Effector CD4-positive, alpha-beta T cell (primary cell): Measurements from ENCODE around the gene SRRM3. TPM values are rescaled to one million over a fixed set of nuclear protein-coding genes. Genes with fewer than 3 reads are reported as not detected.
"Not testable (repeated sequence)": the region's sequence is repeated elsewhere in the genome, so short reads cannot be mapped to it uniquely, and the experiment has no call there.

ENCODE experiments used
- DNase-seq: peaks from one replicate; pipeline ENCODE4 v3.0.0-alpha.2; 2020
- total RNA-seq: gene quantifications from one replicate; lab custom pipeline; 2026; lab: John Stamatoyannopoulos, UW

SRRM3 gene, protein sequence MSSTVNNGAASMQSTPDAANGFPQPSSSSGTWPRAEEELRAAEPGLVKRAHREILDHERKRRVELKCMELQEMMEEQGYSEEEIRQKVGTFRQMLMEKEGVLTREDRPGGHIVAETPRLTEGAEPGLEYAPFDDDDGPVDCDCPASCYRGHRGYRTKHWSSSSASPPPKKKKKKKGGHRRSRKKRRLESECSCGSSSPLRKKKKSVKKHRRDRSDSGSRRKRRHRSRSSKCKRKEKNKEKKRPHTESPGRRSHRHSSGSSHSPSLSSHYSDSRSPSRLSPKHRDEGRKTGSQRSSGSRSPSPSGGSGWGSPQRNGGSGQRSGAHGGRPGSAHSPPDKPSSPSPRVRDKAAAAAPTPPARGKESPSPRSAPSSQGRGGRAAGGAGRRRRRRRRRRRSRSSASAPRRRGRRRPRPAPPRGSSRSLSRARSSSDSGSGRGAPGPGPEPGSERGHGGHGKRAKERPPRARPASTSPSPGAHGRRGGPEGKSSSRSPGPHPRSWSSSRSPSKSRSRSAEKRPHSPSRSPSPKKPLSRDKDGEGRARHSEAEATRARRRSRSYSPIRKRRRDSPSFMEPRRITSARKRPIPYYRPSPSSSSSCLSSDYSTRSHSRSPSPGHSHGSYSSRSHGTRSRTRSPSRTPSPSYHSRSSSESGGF
- total RNA-seq: not detected

DNA sequence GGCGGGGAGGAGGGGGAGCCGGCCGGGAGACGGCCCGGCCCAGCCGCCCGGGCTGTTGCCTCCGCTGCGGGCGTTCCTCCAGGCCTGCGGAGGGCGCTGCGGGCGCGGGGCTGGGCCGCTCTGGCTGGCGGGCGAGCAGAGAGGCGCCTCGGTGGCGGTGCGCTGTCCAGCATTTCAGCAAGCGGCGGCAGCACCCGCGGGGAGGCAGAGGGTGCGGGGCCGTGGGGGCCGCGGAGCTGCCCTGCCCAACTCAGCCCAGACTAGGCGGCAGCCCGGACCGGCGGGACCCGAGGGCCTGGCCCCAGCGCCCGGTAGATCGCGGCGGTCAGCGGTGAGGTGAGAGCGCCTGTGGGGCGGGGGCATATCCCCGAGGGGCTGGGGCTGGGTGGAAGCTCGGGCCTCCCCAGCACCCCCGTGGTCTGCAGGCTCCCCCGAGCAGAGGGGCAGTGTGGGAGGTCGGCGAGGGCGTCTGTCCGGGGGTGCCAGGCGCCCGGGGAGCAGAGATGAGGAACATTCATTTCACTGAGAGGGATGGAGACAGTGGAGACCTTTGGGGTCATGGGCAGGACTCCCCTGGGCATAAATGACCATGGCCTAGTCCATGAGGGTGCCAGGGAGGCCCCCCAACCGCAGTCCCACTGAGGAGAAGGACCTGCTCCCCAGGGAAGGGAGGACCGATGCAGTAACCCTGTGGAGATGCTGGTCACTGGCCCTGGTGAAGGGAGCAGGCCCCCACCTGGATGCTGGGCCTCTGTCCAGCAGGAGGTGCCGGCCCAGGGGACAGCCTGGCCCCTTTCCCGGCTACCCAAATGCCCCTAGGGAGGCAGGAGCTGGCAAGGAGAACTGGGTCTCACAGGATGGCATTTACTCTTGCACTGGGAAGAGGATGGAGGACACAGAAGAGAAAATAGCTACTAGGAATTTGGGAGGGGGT lies at the start of gene SRRM3:
Gene SRRM3, plus strand, starts transcription at position 165 of the 934 bp plus-strand sequence. CDS start 33,171 bp downstream, outside the sequence.
- DNase-seq: peak; percentile 77

DNA sequence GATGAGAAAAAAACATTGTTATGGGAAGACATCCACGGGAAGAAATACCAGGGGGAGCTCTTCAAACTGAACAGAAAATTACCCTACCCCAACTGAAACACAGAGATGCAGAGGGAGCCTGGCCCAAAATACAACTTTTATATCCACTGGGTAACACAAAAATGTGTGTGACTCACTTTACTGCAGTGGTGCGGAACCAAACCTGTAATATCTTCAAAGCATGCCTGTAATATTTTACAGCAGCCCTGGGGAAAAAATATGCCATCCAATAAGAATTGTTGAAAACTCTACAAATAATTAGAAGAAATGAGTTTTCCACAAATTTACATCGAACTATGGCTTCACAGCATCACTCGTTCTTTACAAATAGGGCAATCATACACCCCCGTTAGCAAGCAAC lies 49.8 kb upstream of the SRRM3 start:
- DNase-seq: no peak

DNA sequence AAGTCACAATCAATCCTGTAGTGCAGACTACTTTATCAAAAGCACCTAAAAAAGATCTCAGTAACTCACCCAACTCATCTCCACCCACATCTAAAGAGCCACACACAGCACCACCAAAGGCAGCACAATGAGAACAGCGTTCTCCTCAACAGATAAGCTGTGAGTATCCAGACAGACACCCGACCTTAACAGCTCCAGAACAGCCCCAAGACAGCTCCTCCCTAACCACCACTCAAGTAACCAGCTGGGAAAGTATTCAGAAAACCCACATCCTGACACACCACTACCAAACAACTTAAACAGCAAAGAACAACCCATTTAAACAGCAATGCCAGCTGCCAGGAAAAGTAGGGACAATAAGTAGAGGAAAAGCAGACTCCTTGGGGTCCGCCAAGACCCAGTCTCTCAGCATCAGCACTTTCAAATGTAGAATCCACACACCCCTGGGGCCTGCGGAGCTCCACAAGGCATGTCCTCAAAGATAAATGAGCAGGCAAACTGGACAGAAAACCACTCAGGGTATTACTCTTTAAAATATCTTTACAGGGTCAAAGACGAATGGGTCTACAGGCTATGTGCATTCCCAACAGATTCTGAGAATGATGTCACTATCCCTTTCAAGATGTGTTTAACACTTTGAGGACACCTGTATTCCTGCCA lies 48.0 kb upstream of the SRRM3 start:
- not testable (repeated sequence) for DNase-seq

DNA sequence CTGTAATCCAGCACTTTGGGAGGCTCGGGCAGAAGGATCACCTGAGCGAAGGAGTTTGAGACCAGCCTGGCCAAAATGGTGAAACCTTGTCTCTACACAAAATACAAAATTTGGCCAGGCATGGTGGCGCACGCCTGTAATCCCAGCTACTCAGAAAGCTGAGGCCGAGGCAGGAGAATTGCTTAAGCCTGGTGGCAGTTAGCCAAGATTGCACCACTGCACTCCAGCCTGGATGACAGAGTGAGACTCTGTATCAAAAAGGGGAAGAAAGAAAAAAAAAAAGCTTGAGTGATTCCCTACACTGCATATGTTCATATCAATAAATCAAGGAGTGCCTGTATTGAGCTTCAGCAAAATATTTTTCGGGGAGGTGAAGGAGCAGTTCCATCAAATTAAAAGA lies 45.8 kb upstream of the SRRM3 start:
- no peak for DNase-seq

DNA sequence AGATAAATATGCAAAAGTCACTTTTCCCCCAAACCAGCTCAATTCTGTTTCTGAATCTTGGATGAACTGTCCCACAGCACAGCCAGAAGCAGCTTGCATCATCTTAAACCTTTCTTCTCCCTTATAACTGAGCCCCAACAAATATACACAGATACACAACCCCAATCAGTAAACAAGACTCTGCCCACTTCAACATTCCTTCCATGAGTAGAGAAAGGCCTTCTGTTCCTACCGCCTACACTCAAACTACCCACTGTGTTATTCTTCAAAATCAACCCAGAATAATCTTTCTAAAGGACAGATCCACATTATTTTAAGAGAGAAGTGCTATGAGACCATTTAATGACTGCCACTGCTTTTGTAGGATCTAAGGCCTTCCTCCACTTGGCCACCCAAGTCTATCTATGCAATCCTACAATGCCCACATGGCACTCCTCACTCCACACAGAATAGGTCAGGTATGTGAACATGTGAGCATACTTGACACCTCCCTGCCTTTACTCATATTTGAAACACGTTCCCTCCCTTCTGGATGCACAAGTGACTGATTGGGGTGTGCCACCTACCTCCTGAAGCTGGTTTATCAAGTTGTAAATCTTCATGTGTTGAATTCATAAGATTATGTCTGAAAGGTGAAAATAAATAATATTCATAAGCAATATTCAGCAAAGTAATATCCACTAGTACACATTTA lies 44.6 kb upstream of the SRRM3 start:
- not testable (repeated sequence) for DNase-seq

DNA sequence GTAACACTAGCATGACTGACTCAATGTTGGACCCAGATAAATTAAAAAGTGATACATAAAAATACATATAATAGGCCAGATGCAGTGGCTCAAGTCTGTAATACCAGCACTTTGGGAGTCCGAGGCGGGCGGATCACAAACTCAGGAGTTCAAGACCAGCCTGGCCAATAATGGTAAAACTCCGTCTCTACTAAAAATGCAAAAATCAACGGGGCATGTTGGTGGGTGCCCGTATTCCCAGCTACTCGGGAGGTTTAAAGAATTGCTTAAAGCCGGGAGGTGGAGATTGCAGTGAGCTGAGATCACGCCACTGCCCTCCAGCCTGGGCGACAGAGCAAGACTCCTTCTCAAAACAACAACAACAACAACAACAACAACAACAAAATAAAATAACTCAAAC lies 43.3 kb upstream of the SRRM3 start:
- DNase-seq: not testable (repeated sequence)

DNA sequence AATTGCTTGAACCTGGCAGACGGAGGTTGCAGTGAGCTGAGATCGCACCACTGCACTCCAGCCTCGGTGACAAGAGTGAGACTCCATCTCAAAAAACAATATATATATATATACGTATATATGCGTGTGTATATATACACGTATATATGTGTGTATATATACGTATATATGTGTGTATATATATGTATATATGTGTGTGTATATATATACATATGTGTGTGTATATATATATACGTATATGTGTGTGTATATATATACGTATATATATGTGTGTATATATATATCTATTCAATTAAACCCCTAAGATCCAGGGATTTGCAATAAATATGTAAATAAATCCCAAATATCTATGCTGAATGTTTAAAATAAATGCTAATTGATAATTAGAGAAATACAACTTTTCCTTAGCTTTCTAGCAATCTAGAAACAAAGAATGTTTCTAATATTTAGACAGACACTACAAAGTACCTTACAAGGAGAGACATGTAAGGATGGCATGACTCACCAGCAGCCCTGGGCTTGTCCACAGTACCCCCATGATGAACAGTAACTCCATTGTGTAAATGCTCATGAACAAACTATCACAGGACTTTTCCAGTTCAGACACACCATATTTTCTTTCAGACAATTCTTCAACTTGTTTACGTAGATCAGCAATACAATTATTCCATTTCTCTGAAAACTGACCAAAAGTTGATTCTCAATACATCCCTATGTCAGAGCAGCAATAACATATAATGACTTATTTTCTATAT lies 39.1 kb upstream of the SRRM3 start:
- not testable (repeated sequence) for DNase-seq

DNA sequence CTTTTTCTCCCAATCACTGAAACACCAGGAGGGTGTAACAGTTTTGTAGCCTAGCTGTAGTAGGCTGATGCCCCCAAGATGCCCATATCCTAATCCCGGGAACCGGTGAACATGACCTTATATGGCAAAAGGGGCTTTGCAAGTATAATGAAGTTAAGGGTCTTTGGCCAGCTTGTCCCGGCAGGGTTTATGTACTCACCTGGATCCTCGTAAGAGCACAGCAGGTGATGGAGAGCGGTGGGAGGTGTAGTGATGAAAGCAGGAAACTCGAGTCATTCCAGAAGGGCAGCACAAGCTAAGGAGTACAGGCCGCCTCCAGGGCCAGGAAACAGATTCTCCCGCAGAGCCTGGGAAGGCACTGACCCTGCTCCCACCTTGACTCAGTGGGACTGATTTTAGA lies 37.9 kb upstream of the SRRM3 start:
- not testable (repeated sequence) for DNase-seq

DNA sequence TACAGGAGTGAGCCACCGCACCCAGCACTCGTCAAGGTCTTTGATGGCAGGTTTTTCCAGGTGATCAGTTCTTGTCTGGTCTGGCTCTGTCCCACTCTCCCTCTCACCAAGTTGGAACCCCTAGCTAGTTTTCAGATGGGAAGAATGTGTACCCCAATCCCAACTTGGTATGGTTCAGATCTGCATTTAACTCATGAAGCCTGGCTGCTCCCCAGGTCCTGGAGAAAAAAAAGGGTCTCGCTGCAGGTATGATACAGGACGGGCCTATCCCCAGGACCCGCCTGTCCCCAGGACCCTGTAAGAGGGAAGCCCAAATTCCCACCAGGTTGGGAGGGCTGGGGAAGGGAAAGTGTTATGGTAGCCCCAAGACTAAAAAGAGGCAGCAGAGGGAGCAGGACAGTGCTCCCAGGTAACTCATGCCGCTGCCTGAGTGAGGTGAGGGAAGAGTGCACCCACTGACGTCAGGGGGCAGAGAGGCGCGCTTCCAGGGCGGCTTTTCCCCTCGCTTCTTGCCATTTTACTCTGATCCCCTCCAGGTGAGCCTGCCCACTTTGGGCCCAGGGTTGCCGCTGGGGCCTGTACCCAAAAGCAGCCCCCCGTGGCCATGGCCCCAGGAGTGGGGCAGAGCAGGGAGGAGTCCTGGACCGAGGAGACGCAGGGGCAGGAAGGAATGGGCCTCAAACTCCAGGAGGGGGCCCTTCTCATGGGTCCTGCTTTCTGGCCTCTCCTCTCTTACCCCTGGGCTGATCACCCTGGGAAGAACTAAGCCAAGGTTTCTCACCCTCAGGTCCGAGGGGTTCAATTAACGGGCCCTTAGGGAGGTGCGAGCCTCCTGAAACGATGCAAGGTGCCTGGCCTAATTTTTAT lies 36.4 kb upstream of the SRRM3 start:
- DNase-seq: no peak

DNA sequence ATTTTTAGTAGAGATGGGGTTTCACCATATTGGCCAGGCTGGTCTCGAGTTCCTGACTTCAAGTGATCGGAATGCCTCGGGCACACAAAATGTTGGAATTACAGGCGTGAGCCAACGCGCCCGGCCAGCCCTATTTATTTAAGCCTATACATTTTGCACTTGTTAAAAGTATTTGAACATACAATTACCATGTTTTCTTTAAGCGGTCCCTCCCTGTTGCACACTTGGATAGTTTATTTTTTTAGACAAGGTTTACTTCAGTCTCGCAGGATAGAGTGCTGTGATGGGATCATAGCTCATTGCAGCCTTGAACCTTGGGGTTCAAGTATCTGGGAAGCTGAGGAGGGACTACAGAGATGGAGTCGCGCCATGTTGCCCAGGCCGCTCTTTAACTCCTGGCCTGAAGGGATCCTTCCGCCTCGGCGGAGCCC lies 35.7 kb upstream of the SRRM3 start:
- DNase-seq: no peak

DNA sequence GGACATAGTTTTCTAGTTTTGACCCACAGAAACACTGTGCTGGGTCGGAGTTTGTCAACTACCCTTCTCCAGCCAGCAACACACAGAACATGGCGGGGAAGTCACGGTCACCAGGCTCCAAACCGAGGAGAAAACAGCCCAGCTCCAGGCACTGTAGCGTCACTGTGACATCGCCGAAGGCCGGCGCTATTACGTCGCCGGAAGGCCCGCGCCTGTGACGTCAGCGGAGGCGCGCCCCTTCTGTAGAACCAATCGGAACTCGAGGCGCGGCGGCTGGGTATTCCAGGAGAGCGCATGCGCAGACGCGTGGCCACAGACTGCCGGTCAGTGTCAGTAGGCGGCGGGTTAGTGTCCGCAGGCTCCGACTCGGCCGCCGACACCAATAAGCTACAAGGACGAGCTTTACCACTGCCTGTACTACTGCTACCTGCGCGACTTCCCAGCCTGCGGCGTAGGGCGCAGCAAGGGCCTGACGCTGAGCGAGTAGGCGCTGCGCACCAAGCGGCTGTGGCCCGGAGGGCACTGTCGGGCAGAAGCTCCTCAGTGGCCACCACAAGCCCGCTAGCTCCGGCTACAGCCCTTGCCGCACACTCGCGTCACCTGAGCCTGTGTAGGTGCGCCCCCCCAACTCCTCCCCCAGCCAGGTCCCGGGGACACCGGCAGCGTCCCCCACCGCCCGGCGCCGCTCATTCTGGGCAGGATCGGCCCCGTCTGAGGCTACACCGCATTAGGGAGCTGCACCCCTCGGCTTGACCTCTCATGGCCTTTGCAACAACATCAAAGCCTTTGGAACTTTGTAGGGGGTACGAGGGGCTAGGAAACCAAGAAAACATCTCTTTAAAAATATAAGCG lies 35.1 kb upstream of the SRRM3 start:
- DNase-seq: peak; percentile 83

DNA sequence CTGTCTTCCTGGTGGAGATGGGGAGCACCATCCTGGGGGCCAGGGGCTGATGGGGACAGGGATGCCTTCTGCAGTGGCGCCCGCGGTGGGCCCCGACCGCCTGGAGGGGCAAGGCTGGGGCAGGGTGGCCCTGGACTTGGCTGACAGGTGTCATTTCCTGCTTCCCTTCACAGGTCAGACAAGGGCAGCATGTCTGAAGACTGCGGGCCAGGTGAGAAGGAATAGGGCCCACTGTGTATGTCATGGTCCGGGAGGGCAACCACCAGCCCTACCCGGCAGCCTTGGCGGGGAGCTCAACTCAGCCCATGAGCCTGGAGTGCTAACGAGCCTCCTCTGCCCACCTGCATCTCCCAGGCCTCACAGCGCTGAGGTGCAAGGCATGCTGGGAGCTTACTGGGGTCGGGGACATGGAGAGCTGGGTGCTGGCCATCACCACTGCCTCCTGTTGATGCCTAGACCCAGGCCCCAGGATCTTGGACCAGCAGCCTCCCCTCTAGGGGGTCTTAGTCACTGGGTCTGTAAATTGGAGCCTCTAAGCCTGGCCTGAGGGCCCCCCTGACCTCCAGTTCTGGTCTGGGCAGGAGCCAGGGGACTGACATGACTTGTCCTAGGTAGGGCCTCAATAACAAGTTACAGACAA lies 28.0 kb upstream of the SRRM3 start:
- no peak for DNase-seq

DNA sequence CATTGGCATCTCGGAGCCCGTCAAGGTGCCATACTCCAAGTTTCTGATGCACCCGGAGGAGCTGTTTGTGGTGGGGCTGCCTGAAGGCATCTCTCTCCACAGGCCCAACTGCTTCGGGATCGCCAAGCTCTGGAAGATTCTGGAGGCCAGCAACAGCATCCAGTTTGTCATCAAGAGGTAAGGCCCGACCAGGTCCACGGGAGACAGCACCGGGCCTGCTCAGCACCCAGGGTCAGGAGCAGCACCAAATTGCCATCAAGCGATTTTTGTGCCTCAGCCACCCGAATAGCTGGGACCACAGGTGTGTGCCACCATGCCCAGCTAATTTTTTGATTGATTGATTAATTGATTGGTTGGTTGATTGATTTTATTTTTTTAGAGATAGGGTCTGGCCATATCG lies 24.7 kb upstream of the SRRM3 start:
- DNase-seq: not testable (repeated sequence)

DNA sequence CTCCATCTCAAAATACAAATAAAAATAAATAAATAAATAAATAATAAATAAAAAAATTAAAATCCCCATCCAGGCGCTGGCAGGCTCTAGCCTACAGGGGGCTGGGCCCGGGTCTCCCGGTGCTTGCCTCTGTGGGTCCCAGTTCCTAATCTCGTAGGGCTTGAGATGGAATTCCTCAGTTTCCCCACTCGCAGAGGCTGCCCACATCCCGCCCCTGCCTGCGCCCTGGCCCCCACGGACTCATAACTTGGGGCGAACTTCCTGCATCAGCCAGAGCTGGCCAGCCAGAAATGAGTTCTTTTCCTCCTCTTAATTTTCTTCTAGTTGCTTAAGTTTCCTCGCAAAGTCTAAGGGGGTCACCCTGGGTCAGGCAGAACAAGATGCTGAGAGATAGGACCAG lies 22.0 kb upstream of the SRRM3 start:
- DNase-seq: no peak

DNA sequence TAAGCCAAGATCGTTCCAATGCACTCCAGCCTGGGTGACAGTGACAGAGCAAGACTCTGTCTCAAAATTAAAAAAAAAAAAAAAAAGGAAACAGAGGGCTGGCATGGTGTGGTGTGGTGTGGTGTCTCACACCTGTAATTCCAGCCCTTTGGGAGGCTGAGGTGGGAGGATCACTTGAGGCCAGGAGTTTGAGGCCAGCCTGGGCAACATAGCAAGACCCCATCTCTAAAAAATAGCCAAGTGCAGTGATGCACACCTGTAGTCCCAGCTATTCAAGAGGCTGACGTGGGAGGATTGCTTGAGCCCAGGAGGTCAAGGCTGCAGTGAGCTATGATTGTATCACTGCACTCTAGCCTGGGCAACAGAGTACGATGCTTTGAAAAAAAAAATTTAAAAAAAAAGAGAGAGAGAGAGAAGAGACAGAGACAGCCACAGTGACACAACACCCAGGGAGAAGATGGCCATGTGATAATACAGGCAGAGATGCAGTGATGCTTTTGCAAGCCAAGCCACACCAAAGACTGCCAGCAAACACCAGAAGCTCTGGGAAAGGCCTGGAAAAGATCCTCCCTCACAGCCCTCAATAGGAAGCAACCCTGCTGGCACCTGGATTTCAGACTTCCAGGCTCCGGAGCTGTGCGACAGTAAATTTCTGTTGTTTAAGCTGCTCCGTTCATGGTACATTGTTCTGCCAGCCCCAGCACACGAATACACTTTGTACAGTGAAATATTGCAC lies 19.3 kb upstream of the SRRM3 start:
- no peak for DNase-seq

DNA sequence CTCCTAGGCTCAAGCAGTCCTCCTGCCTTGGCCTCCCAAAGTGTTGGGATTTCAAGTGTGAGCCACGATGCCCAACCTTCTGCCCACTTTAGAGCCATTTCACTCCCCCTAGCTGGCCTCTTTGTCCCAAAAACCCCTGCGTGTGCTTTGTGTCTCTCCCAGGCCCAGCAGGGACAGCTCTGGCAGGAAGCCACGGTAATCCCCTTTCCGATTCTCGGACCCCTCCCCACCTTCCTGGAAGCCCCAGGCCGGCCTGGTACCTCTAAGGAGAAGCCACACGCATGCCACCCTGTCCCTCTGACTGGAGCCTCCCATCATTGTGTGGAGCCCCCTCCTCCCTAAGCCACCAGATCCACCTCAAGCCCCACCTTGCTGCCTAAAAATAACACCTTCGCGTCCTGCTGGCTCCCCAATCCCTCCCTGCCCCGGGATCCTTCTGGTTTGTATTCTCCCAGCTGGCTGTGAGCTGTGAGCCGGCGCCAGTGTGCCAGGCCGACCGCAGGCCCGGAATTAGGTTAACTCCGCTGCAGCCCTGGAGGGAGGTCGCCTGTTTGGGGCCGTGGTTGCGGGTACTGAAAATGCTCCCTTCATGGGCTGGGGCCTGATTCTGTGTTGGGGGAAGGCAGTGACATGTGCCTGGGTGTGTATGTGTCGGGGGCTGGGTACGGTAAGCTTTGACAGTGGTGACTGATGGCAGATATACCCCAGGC lies 16.4 kb upstream of the SRRM3 start:
- DNase-seq: no peak

DNA sequence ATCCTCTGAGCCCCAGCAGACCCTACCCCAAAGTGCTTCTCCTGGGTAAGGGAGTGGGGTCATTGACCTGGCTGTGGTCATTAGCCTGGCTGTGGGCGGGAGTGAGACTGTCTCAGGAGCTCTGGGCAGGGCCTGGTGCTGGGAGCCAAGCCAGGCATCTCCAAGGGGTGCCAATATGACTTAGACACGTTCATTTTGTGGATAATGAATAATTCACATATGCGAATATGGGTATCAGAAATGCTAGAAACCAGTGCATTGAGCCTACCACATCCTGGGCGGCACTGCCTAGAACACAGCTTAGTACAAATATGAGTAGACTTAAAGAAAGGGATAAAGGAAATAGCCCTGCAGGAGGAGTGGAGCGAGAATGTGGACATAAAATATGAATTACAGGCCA lies 14.4 kb upstream of the SRRM3 start:
- no peak for DNase-seq
